Measurements from ENCODE around the gene SLC26A3. TPM values are rescaled to one million over a fixed set of nuclear protein-coding genes. Genes with fewer than 3 reads are reported as not detected.

The SLC26A3 gene
- total and polyA plus RNA-seq, 10 of the 15 experiments (the other 5 are each of a cell fraction or from before 2014, with no cell fraction given): 0.46 TPM; not detected in 9

- ChIA-PET RAD21 (ENCODE audit: unreplicated experiment) (no interaction called here), SMC1A (ENCODE audit: uncharacterized antibody, unreplicated experiment) (no interaction called here), POLR2A (no interaction called here), CTCF (no interaction called here)
- ATAC-seq: no peak
- FAIRE-seq: no peak
- no peaks in the 10 kb centered on the region for H4K20me1 ChIP-seq (ENCODE audit: control insufficient read depth, insufficient read depth)
- in situ Hi-C loops (cut with MboI) (no loop called here), intact Hi-C loops (cut with micrococcal nuclease; ENCODE audit: unreplicated experiment) (no loop called here)
- DNase-seq (ENCODE audit: low read depth, low spot score): no peak
- WGBS (ENCODE audit: insufficient coverage, insufficient replicate concordance, low lambda C conversion rate, missing lambda C conversion rate): 58% methylated on average over 6 of the region's 6 CpGs
- no peaks in the 10 kb centered on the region for H3K4me1 ChIP-seq (ENCODE audit: control insufficient read depth, insufficient read depth, low read length)
- H2AFZ ChIP-seq (ENCODE audit: control insufficient read depth, low read depth, low read length): no peak overlapping the region
- no peaks in the 10 kb centered on the region for H3K36me3 ChIP-seq (ENCODE audit: control insufficient read depth in 2 of 2, insufficient read depth in 2 of 2, low read length in 1 of 2)
- H3K27ac ChIP-seq (ENCODE audit: control insufficient read depth, insufficient read depth): no peak overlapping the region
- no peak overlapping the region for H3K4me2 ChIP-seq (ENCODE audit: control insufficient read depth, insufficient read depth)
- TF ChIP-seq, protein P1, sequence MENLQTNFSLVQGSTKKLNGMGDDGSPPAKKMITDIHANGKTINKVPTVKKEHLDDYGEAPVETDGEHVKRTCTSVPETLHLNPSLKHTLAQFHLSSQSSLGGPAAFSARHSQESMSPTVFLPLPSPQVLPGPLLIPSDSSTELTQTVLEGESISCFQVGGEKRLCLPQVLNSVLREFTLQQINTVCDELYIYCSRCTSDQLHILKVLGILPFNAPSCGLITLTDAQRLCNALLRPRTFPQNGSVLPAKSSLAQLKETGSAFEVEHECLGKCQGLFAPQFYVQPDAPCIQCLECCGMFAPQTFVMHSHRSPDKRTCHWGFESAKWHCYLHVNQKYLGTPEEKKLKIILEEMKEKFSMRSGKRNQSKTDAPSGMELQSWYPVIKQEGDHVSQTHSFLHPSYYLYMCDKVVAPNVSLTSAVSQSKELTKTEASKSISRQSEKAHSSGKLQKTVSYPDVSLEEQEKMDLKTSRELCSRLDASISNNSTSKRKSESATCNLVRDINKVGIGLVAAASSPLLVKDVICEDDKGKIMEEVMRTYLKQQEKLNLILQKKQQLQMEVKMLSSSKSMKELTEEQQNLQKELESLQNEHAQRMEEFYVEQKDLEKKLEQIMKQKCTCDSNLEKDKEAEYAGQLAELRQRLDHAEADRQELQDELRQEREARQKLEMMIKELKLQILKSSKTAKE (IDR thresholded peaks at IDR 0.05; ENCODE audit: low read depth, poor library complexity, severe bottlenecking): no peak
- TF ChIP-seq, protein P2, sequence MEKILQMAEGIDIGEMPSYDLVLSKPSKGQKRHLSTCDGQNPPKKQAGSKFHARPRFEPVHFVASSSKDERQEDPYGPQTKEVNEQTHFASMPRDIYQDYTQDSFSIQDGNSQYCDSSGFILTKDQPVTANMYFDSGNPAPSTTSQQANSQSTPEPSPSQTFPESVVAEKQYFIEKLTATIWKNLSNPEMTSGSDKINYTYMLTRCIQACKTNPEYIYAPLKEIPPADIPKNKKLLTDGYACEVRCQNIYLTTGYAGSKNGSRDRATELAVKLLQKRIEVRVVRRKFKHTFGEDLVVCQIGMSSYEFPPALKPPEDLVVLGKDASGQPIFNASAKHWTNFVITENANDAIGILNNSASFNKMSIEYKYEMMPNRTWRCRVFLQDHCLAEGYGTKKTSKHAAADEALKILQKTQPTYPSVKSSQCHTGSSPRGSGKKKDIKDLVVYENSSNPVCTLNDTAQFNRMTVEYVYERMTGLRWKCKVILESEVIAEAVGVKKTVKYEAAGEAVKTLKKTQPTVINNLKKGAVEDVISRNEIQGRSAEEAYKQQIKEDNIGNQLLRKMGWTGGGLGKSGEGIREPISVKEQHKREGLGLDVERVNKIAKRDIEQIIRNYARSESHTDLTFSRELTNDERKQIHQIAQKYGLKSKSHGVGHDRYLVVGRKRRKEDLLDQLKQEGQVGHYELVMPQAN (conservative IDR thresholded peaks at IDR 0.05): no peak
- TF ChIP-seq SMAD5 (IDR thresholded peaks at IDR 0.05; ENCODE audit: low read depth): no peak
- no peak for TF ChIP-seq BHLHE40 (IDR thresholded peaks at IDR 0.05; ENCODE audit: borderline replicate concordance in 1 of 2, low read depth in 2 of 2, low read length in 1 of 2)
- no peak for TF ChIP-seq RBBP5 (conservative IDR thresholded peaks at IDR 0.05)
- no peak for TF ChIP-seq NFXL1 (IDR thresholded peaks at IDR 0.05; ENCODE audit: borderline replicate concordance)
- TF ChIP-seq SIX5 (IDR thresholded peaks at IDR 0.05; ENCODE audit: low read depth, low read length, severe bottlenecking): no peak
- no peak for TF ChIP-seq MTA2 (IDR thresholded peaks at IDR 0.05; ENCODE audit: low read depth)
- TF ChIP-seq MEF2B (IDR thresholded peaks at IDR 0.05; ENCODE audit: partially characterized antibody, poor library complexity, severe bottlenecking): no peak
- H3K9ac ChIP-seq (ENCODE audit: control insufficient read depth, insufficient read depth, low read length): no peak overlapping the region
- no TSS peak for BruUV-seq (replicated peaks)
- H3K79me2 ChIP-seq (ENCODE audit: control insufficient read depth, insufficient read depth, low read length): no peaks in the 10 kb centered on the region
- no peak overlapping the region for H3K4me3 ChIP-seq
- peaks cover 0 to 3% of the 10 kb centered on the region in 2 experiments; a peak in 1 of 4 replicates for H3K27me3 ChIP-seq (replicated peaks in 1 of 2; ENCODE audit: control insufficient read depth in 2 of 2, insufficient read depth in 2 of 2, low read length in 1 of 2)
- H3K9me3 ChIP-seq (replicated peaks; ENCODE audit: control insufficient read depth, insufficient read depth, low read length): no peaks in the 10 kb centered on the region
Observed at GRCh38 chr7:107799647-107800264, 3.3 kb downstream of the SLC26A3 start.

Measured in GM12878 (cell line).